ENCODE measurements around the gene RBM47.

Gene RBM47

DNA sequence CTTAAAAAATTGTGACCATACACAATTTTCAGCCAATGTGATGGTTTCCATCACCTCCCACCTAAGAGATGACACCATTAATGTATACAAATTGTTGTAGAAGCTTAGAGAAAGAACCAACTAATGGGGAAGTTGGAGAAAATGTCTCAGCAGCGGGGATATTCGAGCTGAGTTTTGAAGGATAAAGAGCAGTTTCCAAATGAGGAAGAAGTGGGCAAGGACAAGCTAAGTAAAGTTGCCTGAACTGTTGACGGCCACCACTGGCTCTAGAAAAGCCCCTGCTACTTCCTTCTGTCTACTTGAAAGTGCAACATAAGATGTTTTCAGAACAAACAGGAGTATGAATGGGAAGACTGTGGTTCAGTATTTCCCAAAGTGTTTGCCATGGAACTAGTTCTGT is 202.5 kb downstream of the RBM47 start:
- TF ChIP-seq, protein P1, sequence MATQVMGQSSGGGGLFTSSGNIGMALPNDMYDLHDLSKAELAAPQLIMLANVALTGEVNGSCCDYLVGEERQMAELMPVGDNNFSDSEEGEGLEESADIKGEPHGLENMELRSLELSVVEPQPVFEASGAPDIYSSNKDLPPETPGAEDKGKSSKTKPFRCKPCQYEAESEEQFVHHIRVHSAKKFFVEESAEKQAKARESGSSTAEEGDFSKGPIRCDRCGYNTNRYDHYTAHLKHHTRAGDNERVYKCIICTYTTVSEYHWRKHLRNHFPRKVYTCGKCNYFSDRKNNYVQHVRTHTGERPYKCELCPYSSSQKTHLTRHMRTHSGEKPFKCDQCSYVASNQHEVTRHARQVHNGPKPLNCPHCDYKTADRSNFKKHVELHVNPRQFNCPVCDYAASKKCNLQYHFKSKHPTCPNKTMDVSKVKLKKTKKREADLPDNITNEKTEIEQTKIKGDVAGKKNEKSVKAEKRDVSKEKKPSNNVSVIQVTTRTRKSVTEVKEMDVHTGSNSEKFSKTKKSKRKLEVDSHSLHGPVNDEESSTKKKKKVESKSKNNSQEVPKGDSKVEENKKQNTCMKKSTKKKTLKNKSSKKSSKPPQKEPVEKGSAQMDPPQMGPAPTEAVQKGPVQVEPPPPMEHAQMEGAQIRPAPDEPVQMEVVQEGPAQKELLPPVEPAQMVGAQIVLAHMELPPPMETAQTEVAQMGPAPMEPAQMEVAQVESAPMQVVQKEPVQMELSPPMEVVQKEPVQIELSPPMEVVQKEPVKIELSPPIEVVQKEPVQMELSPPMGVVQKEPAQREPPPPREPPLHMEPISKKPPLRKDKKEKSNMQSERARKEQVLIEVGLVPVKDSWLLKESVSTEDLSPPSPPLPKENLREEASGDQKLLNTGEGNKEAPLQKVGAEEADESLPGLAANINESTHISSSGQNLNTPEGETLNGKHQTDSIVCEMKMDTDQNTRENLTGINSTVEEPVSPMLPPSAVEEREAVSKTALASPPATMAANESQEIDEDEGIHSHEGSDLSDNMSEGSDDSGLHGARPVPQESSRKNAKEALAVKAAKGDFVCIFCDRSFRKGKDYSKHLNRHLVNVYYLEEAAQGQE (IDR thresholded peaks at IDR 0.05; ENCODE audit: low read depth) = no peak
- TF ChIP-seq YY1 (IDR thresholded peaks at IDR 0.05; ENCODE audit: low read depth) (no peak), NFIC (IDR thresholded peaks at IDR 0.05) (no peak), ZBTB7A (IDR thresholded peaks at IDR 0.05; ENCODE audit: low read depth) (no peak), TCF12 (IDR thresholded peaks at IDR 0.05; ENCODE audit: low read depth) (no peak), TAF1 (IDR thresholded peaks at IDR 0.05; ENCODE audit: low read depth) (no peak), RAD21 (IDR thresholded peaks at IDR 0.05; ENCODE audit: low read depth) (no peak), EP300 (IDR thresholded peaks at IDR 0.05; ENCODE audit: borderline replicate concordance) (no peak), EGR1 (IDR thresholded peaks at IDR 0.05) (no peak), FOXM1 (IDR thresholded peaks at IDR 0.05; ENCODE audit: borderline replicate concordance, low read depth) (no peak)
- TF ChIP-seq, protein P2, sequence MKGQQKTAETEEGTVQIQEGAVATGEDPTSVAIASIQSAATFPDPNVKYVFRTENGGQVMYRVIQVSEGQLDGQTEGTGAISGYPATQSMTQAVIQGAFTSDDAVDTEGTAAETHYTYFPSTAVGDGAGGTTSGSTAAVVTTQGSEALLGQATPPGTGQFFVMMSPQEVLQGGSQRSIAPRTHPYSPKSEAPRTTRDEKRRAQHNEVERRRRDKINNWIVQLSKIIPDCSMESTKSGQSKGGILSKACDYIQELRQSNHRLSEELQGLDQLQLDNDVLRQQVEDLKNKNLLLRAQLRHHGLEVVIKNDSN (IDR thresholded peaks at IDR 0.05) = no peak
- TF ChIP-seq, protein P3, sequence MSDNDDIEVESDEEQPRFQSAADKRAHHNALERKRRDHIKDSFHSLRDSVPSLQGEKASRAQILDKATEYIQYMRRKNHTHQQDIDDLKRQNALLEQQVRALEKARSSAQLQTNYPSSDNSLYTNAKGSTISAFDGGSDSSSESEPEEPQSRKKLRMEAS (IDR thresholded peaks at IDR 0.05) = no peak

DNA sequence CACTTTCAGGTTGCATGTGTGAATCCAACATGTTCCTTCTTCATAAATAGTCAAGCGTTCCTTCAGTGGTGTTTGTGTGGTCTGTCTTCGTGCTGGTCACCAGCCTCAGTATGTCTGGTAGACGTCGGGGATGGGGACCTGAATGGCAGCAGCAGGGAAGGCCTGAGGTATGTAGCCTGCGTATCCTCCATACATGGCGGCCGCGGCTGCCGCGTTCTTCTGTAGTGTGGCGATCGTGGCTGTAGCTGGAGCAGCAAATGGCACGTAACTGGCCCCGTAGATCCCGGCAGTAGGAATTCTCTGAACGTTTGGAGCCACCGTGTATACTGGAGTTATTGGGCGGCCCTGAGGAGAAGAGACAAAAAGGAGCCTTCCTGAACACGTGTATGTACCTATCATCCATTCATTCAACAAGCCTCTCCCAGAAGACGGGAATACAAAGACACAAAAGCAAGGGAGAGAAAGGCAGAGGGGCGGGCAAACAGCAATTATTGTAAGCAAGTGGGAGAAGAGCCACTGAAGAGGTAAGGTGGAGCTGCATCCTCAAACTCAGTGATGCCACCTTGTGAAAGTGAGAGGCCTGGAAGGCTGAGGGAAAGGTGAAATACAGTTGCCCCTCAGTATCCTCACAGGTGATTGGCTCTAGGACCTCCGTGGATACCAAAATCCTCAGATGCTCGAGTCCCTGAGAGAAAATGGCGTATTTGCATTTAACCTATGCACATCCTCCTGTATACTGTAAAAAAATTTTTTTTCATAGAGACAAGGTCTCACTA is 203.7 kb downstream of the RBM47 start:
- TF ChIP-seq EP300 (IDR thresholded peaks at IDR 0.05; ENCODE audit: borderline replicate concordance) = no peak
- TF ChIP-seq, protein P1 (IDR thresholded peaks at IDR 0.05; ENCODE audit: low read depth) = no peak
- no peak for TF ChIP-seq FOXM1 (IDR thresholded peaks at IDR 0.05; ENCODE audit: borderline replicate concordance, low read depth)
- no peak for TF ChIP-seq EGR1 (IDR thresholded peaks at IDR 0.05)
- TF ChIP-seq NFIC (IDR thresholded peaks at IDR 0.05) = no peak
- TF ChIP-seq TAF1 (IDR thresholded peaks at IDR 0.05; ENCODE audit: low read depth) = no peak
- TF ChIP-seq CEBPB (IDR thresholded peaks at IDR 0.05) = no peak
- TF ChIP-seq RAD21 (IDR thresholded peaks at IDR 0.05; ENCODE audit: low read depth) = no peak
- TF ChIP-seq, protein P3 (IDR thresholded peaks at IDR 0.05) = no peak
- no peak for TF ChIP-seq CREB1 (IDR thresholded peaks at IDR 0.05; ENCODE audit: low read depth)
- TF ChIP-seq TEAD4 (IDR thresholded peaks at IDR 0.05) = no peak
- TF ChIP-seq TCF12 (IDR thresholded peaks at IDR 0.05; ENCODE audit: low read depth) = no peak
- TF ChIP-seq, protein P2 (IDR thresholded peaks at IDR 0.05) = no peak
- no peak for TF ChIP-seq YY1 (IDR thresholded peaks at IDR 0.05; ENCODE audit: low read depth)
- TF ChIP-seq ZBTB7A (IDR thresholded peaks at IDR 0.05; ENCODE audit: low read depth) = no peak

DNA sequence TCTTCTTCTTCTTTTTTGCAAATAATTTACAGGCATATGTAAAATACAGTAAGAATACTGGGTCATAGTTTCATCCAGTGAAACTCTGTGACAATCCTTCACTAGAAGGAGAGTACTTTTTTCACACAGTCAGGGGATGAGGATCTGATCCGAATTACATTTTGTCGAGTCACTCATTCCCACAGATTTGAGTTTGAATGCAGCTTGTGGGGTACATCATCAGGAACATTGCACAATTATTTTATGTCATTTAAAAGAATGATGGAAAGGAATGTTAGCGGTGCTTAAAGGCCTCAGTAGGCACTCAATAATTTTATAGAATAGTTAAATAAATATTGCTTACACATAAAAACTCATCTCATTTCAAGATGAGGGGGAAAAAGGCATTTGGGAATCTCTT is 205.9 kb downstream of the RBM47 start:
- no peak for TF ChIP-seq CREB1 (IDR thresholded peaks at IDR 0.05; ENCODE audit: low read depth)
- TF ChIP-seq EP300 (IDR thresholded peaks at IDR 0.05; ENCODE audit: borderline replicate concordance) = no peak
- no peak for TF ChIP-seq ZBTB7A (IDR thresholded peaks at IDR 0.05; ENCODE audit: low read depth)
- TF ChIP-seq, protein P3 (IDR thresholded peaks at IDR 0.05) = no peak
- TF ChIP-seq, protein P1 (IDR thresholded peaks at IDR 0.05; ENCODE audit: low read depth) = no peak
- no peak for TF ChIP-seq FOXM1 (IDR thresholded peaks at IDR 0.05; ENCODE audit: borderline replicate concordance, low read depth)
- TF ChIP-seq TAF1 (IDR thresholded peaks at IDR 0.05; ENCODE audit: low read depth) = no peak
